ENCODE data around the gene VMP1. TPM values are rescaled to one million over a fixed set of nuclear protein-coding genes. Genes with fewer than 3 reads are reported as not detected.
"Not testable (repeated sequence)": the region's sequence is repeated elsewhere in the genome, so short reads cannot be mapped to it uniquely, and the experiment has no call there.

The VMP1 gene
- total RNA-seq, 2 experiments from 2014 or later = 239 to 248 TPM

DNA sequence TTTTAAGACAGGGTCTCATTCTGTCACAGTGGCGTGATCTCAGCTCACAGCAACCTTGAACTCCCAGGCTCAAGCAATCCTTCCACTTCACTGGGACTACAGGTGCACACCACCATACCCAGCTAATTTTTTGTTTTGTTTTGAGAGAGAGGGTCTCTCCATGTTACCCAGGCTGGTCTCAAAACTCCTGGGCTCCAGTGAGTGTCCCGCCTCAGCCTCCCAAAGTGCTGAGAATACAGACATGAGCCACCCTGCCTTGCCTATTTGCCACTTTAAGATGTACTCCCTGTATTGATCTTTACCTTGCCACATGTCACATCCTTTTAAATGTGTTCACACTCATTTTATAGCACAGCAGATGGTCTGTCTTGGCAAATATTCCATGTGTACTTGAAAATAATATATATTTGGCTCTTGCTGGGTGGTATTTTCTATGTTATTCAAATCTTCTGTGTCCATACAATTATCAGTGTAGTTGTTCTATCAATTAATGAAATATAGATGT lies 50.5 kb downstream of the VMP1 start:
- peaks cover 76% of the 10 kb centered on the region for H3K4me1 Mint-ChIP-seq (ENCODE audit: low read depth)
- ATAC-seq (no peak), DNase-seq (no peak)
- no peaks in the 10 kb centered on the region for H3K27me3 Mint-ChIP-seq
- ChIA-PET CTCF (interaction anchor here (1.1 to 1.5 kb wide), 2 partner anchors 28 to 102 kb away, joined by 3 to 4 read pairs; no protein-coding TSS in a partner anchor), POLR2A (interaction anchor here (0.8 to 10.5 kb wide), 3 partner anchors 26 to 78 kb away, joined by 4 to 420 read pairs (median 4); no protein-coding TSS in a partner anchor)
- intact Hi-C loops (cut with micrococcal nuclease) = no loop called here
- TF ChIP-seq, protein P1, sequence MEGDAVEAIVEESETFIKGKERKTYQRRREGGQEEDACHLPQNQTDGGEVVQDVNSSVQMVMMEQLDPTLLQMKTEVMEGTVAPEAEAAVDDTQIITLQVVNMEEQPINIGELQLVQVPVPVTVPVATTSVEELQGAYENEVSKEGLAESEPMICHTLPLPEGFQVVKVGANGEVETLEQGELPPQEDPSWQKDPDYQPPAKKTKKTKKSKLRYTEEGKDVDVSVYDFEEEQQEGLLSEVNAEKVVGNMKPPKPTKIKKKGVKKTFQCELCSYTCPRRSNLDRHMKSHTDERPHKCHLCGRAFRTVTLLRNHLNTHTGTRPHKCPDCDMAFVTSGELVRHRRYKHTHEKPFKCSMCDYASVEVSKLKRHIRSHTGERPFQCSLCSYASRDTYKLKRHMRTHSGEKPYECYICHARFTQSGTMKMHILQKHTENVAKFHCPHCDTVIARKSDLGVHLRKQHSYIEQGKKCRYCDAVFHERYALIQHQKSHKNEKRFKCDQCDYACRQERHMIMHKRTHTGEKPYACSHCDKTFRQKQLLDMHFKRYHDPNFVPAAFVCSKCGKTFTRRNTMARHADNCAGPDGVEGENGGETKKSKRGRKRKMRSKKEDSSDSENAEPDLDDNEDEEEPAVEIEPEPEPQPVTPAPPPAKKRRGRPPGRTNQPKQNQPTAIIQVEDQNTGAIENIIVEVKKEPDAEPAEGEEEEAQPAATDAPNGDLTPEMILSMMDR (IDR thresholded peaks at IDR 0.05) = no peak
- H3K36me3 Mint-ChIP-seq (ENCODE audit: low read depth) = peaks cover 57% of the 10 kb centered on the region
- H3K4me3 Mint-ChIP-seq = no peak overlapping the region
- peak overlapping the region; percentile 69 for H3K27ac Mint-ChIP-seq
- H3K9me3 Mint-ChIP-seq = peaks cover 6% of the 10 kb centered on the region

DNA sequence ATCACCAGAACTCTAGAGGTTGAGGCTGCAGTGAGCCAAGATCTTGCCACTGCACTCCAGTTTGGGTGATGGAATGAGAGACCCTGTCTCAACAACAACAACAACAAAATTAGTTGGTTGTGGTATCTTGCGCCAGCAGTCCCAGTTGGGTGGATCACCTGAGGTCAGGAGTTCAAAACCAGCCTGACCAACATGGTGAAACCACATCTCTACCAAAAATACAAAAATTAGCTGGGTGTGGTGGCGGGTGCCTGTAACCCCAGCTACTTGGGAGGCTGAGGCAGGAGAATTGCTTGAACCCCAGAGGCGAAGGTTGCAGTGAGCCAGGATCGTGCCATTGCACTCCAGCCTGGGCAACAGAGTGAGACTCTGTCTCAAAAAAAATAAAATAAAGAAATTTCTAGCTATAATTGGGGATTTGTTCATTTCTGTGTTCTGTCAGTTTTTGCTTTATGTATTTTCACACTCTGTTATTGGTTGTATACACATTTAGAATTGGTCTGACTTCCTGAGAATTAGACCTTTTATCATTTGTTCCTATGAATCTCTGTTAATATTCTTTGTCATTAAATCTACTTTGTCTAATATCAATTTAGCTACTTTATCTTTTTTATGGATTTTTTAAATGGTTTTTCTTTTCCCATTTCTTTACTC lies 51.7 kb downstream of the VMP1 start:
- DNase-seq; H3K27me3 Mint-ChIP-seq; H3K4me3 Mint-ChIP-seq; intact Hi-C loops (cut with micrococcal nuclease); ATAC-seq; H3K9me3 Mint-ChIP-seq: not testable (repeated sequence)
- peaks cover 56% of the 10 kb centered on the region for H3K36me3 Mint-ChIP-seq (ENCODE audit: low read depth)
- POLR2A ChIA-PET = interaction anchor here (0.7 to 10.5 kb wide), 4 partner anchors 11 to 89 kb away, joined by 3 to 420 read pairs (median 49); no protein-coding TSS in a partner anchor
- H3K4me1 Mint-ChIP-seq (ENCODE audit: low read depth) = peaks cover 74% of the 10 kb centered on the region
- CTCF ChIA-PET = interaction anchor here (0.8 to 1.4 kb wide), 4 partner anchors 24 to 92 kb away, joined by 3 to 5 read pairs (median 4); no protein-coding TSS in a partner anchor
- peak overlapping the region; percentile 97 for H3K27ac Mint-ChIP-seq

DNA sequence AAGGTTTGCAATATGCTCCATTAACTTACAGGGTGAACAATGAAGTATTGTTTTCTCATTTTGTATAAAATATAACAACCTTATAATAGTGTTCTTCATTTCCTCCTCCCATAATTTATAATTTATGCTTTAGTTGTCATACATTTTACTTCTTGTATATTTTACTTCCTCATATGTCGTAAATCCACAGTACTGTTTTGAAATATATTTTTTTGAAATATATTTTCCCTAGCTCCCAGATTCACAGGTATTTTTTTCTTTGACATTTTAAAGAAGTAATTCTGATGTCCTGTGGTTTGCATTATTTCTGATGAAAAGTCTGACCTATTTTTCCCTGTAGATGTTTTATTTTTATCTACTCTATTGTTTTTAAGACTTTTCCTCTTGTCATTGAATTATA lies 52.7 kb downstream of the VMP1 start:
- TF ChIP-seq, protein P1 (IDR thresholded peaks at IDR 0.05) = no peak
- no peak for DNase-seq
- POLR2A ChIA-PET = interaction anchor here (0.7 to 10.5 kb wide), 5 partner anchors 25 to 427 kb away, joined by 3 to 420 read pairs (median 4); no protein-coding TSS in a partner anchor
- no peak for ATAC-seq
- Mint-ChIP-seq H3K9me3 (peaks cover 6% of the 10 kb centered on the region), H3K4me1 (ENCODE audit: low read depth) (peaks cover 74% of the 10 kb centered on the region), H3K4me3 (no peak overlapping the region), H3K36me3 (ENCODE audit: low read depth) (peaks cover 65% of the 10 kb centered on the region), H3K27ac (peak overlapping the region; percentile 97), H3K27me3 (no peaks in the 10 kb centered on the region)
- CTCF ChIA-PET = interaction anchor here (1.4 kb wide), 1 partner anchor 23 kb away, joined by 5 read pairs; no protein-coding TSS in a partner anchor
- intact Hi-C loops (cut with micrococcal nuclease) = no loop called here

DNA sequence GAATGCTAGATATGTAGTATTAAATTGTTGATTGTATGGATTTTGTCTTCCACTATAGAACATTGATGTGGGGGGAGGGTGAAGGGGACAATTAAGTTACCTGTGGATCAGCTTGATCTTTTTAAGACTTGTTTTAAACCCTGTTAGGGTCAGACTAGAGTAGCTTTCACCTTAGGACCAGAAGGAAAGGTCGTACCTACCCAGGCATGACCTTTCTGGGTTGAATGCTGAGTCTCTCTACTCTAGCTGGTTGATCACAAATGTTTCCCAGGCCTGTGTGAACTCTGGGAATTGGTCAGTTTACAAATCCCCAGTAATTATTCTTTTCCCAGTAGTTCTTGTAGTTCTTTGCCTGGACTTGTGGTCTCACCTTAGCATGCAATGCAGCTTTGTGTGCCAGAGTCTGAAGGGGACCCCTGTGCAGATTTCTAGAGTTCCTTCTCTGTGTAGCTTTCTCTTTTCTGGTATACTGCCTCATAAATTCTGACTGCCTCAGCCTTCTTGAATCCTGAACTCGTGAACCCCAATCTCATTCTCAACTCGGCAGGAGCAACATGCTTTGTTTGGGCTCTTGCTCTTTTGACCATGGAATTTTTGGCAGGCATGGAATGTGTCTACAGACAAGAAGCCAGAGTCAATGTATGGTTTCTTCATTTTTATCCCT lies 54.1 kb downstream of the VMP1 start:
- intact Hi-C loops (cut with micrococcal nuclease) = loop anchor here (1.0 kb wide), 1 partner anchor 68 kb away; no protein-coding TSS in a partner anchor
- peak overlapping the region; percentile 97 for H3K27ac Mint-ChIP-seq
- peak overlapping the region; percentile 54 for H3K4me3 Mint-ChIP-seq
- H3K4me1 Mint-ChIP-seq (ENCODE audit: low read depth) = peaks cover 71% of the 10 kb centered on the region
- ChIA-PET CTCF (interaction anchor here (0.7 to 2.2 kb wide), 9 partner anchors 8 to 98 kb away, joined by 3 to 16 read pairs (median 4); no protein-coding TSS in a partner anchor), POLR2A (interaction anchor here (0.8 to 10.5 kb wide), 6 partner anchors 8 to 196 kb away, joined by 3 to 420 read pairs (median 21); partner anchors contain the start of gene DHX40)
- H3K27me3 Mint-ChIP-seq = no peaks in the 10 kb centered on the region
- H3K9me3 Mint-ChIP-seq = peaks cover 8% of the 10 kb centered on the region
- DNase-seq = no peak
- TF ChIP-seq, protein P1 (IDR thresholded peaks at IDR 0.05) = no peak
- H3K36me3 Mint-ChIP-seq (ENCODE audit: low read depth) = peaks cover 63% of the 10 kb centered on the region
- no peak for ATAC-seq

All from activated CD8-positive, alpha-beta T cell treated with anti-CD3 and anti-CD28 coated beads for 36 hours (primary cell).